ENCODE results near the gene HEATR1.

GRCh38 chr1:236590553-236591150, 13.7 kb downstream of the HEATR1 start:
- TF ChIP-seq CTCF (IDR thresholded peaks at IDR 0.05) (no peak), POLR2A (IDR thresholded peaks at IDR 0.05) (no peak)

All from ovary (tissue), 3 donors.